Stimulated activated CD4-positive, alpha-beta T cell treated with anti-CD3 and anti-CD28 coated beads, Interleukin-12 subunit alpha, Interleukin-12 subunit beta, amount 100 ng/mL, for 48 hours (primary cell): ENCODE results near the gene BANK1.

Source experiments
- DNase-seq, 3 donors: peaks; one replicate each; pipeline ENCODE4 v3.0.0-alpha.2; 2020; ENCODE audit warnings: low read depth in 2 of 3, low spot score in 1 of 3

Gene BANK1

DNA sequence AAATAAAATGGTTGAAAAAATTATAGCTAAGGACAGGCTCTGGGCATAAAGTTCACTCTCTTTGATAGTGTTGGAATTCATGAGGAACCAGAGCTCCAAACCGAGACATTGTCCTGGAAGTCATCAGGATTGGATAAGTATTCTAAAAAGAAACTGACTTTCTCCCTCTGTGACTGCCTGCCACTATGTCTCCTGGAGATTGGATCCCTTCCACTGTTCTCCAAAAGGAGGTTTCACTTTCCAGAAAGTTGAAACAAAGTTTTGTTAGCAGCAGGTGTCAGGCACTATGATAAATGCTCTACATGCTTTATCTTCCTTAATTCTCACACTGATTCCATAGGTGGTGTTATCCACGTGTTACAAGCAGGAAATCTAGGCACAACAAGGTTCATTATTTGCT lies 16.8 kb downstream of the BANK1 start:
- DNase-seq: no peak

DNA sequence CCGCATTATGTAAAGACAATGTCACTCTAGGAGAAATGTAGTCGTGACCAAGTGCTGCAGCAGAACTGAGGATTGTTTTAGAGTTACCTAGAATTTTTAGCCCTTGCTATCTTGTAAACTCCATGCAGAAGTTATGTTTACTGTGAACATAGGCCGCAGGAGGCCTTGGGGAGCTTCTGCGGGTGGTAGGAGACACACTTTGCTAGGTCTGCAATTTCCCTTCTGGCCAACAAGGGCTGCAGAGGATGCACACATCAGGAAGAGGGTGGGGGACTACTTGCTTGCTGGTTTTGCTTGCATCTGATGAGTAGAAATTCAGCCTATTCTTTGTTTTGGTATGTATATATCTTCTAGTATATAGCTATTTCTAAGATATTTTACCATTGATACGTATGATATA lies 23.1 kb downstream of the BANK1 start:
- no peak for DNase-seq

DNA sequence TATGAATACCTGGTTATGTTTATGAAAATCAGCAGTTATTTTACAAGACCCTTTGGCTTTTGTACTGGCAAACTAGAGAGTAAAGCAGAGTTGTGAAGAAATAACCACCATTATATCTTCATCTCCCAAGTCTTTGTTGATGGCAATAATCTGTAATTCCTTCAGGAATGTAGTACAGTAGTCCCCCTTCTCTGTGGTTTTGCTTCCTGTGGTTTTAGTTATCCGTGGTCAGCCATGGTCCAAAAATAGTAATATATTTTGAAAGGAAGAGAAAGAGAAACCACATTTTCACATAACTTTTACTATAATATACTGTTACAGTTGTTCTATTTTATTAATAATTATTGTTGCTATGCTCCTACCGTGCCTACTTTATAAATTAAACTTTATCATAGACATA lies 27.8 kb downstream of the BANK1 start:
- DNase-seq: no peak

DNA sequence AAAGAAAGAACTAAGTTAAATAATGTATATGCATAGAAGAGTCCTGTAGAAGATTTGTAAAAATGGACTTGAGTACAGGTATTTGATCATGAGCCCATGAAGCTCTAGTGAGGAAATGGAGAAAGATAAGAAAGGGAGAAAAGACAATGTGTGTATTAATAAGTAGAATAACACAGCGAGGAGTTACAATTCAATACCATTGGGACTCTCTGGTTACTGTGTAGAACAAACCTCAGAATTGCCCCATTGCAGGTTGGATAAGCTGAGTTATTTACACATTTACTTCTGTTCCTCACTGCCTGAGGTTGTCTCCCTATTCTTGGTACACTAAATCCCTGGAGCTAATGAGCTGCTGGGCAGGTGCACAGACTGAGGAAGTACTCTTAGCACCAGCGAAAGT lies 33.3 kb downstream of the BANK1 start:
- DNase-seq: no peak

DNA sequence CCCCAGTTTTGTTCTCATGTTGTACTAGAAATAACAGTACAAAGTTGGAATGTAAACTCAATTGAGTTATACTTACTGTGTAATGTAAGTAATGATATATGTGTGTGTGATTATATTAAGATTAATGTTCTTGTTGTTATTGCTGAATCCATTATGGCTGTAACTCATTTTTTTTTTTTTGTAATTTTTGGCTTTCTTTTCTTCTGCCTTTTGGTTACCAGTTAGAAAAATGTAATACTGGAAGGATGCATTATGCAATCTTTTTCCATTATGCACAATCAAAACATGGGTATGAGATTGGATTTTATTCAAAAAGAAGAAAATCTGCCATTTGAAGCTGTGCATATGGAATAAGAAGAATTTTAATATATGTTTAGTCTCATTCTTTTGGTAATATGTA lies 34.0 kb downstream of the BANK1 start:
- DNase-seq: no peak

DNA sequence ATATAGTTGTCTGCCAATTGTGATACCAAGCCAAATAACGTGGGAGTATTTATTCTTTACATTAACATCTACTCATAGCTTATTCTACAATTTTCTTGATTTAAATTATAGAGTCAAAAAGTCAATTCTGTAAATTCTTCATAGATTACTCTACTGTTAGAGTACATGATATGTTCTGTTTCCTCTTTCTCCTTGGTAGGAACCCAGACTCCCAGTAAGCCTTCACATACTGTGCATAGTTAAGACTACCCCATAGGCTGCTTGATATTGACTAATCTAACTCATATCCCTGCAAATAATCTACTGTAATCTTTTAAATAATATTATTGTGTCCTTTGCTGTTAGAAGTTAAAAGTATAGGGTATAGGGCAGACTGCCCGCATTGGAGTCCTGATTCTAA lies 35.4 kb downstream of the BANK1 start:
- DNase-seq: no peak

DNA sequence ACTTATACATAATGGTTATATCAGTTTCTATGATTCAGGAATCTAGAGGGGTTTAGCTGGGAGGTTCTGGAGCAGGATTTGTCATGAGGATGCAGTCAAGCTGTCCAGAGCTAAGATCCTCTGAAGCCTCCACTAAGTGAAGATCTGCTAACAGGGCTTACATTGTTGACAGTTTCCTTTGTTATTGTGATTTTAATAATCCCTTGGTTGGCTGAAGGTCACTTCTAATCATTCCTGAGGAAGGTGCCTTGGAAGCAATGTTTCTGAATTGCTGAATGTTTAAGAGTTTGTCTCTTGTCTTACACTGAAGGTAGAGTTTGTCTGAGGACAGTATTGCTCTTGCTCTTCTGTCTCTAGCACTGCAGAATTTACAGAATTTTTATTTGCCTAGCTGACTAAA lies 41.3 kb downstream of the BANK1 start:
- DNase-seq: no peak

DNA sequence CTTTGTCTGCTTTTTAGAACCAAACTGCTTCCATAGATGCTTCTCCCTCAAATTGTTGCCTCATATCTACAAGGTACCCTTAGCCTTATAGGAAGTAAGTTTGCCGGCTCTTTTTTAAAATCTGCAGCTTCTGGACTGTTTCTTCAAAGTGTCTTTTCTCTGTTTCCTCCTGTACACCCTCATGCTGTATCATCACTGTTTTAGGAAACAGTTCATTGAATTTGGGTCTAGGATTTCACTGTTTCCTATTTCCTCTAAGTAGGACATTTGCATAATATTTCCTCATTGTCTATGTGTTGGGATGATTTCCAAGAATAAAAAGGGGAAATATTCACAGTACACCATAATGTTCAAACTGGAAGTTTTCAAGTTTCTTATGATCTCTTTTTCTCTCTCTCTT lies 43.0 kb downstream of the BANK1 start:
- DNase-seq: no peak

DNA sequence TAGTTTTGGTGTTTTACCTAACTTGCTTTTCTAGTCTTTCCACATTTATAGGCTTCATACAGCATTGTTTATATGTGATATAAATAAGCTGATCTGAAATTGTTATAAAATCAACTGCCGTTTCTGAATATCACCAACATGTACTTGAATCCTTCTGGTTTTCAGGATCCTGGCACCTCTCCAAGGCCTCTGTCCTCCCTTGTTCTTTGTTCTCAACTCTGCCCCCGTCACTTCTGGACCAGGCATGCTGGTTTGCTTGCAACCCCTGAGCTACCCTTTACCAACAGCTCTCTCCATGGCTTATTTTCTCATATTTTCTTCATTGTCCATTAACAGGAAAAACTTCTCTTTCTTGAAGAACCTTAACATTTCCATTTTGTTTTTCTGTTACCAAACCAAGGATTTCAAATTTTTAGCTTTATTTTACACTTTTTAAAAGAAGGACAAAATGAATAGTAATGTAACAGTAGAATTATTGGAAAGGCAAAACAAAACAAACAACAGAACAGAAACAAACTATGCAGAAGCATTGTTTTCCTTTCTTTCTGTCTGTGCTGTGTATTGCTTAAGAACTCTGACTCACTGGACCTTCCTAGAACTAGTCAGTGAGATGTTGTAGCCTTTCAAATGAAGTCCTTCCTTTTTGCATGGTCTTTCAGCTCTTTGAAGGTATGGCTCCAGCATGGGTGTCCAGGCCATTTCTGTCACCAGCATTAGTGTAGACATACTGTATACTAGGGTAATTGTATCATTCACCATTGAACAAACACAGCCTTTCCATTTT lies 44.8 kb downstream of the BANK1 start:
- no peak for DNase-seq

DNA sequence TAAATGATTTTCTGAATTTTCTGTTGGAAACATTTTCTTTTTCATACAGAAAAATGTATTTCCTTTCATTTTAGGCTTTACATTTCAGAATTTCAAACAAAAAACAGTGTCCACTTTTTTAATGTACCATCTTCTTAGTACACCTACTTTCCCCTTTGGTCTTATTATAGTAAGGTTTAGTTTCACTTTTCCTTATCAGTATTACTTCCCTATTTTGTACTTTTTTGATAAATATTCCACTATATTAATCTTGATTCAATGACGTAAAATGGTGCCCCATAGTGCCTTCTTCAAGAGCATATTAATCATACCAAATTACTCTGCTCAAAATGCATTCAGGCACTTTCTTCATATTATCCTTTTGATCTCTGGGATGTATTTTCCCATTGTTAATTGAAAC lies 52.5 kb downstream of the BANK1 start:
- DNase-seq: no peak

DNA sequence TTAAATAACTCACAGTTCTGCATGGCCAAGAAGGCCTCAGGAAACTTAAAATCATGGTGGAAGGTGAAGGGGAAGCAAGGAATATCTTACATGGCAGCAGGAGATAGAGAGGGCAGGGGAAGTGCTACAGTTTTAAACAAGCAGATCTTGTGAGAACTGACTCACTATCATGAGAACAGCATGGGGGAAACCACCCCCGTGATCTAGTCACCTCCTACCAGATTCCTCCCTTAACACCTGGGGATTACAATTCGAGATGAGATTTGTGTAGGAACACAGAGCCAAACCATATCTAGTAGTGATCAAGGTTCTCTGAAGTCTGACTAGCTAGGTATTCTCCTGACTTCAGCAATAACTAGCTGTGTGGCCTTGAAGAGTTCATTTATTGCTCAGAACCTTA lies 56.0 kb downstream of the BANK1 start:
- DNase-seq: no peak

DNA sequence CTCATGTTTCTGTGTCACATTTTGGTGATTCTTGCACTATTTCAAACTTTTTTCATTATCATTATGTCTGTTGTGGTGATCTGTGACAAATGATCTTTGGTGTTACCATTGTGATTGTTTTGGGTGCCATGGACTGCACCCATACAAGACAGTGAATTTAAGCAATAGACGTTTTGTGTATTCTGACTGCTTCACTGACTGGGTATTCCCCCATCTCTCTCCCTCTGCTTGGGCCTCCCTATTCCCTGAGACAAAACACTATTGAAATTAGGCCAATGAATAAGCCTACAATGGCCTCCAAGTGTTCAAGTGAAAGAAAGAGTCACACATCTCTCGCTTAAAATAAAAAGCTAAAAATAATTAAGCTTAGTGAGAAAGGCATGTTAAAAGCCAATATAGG lies 60.2 kb downstream of the BANK1 start:
- no peak for DNase-seq

DNA sequence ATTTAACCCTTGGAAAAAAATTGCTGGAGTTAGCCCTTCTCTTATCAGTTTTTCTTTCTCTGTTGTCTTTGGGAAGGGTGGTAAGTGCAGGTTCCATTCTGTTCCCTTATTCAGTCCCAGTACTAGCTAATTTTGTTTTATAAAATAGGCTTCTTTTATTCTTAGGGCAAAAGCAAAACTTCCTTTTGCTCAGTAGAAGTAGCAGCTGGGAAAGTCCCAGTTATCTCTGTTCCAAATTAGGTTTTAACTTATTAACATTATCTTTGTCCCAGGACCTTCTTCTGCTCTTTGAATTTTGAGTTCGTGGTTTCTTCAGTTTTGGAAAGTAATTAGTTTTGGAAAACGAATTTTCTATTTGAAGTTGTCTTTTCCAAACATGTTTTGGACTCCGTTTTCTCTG lies 61.1 kb downstream of the BANK1 start:
- DNase-seq: no peak

DNA sequence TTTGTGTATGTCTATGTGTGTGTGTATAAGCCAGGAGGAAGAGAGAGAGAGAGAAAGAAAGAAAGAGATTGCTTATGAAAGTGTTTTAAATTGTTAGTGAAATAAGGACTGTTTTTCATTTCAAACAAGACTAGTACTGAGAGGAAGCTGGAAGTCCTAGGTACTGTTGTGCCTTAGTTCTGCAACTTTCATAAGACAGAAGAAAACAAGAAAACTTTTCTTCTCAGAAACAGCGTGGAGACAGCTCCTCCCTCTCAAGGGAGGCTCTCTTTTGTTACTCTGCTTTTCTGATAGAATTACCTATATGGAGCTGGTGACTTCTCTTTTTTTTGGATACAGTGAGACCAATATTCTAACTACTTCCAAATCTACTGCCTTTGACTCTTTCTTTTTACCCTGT lies 62.5 kb downstream of the BANK1 start:
- DNase-seq: no peak

DNA sequence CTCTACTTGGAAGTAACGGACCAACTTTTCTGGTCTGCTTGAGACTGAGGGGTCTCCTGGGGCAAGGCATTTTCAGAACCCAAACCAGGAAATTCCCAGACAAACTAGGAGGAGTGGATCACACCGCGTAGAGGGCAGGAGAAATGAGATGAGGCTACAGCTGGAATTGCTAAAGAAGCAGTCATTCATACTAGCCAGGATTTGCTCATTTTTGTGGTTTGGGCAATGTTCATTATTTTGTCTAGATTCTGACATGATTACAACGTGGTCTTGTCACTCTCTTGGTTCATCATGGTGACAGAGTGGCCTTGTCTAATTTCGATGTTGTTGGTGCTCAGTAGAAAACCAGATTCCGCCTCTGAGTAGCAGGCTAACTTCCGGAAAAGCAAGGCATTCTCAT lies 63.2 kb downstream of the BANK1 start:
- DNase-seq: no peak

DNA sequence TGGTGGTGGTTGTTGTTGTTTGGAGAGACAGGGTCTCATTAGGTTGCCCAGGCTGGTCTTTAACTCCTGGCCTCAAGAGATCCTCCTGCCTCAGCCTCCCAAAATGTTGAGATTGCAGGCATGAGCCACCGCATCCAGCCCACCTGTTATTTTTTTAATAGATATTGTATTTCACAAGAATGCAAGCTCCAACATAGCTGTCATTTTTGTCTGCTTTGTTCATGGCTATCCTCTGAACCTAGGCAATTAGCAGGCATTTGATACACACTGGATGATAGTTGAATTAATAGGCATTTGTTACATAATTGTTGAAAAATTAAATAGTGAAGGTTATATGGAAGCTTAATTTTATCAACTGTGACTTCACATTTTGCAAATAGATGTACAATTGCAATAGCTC lies 64.7 kb downstream of the BANK1 start:
- no peak for DNase-seq

DNA sequence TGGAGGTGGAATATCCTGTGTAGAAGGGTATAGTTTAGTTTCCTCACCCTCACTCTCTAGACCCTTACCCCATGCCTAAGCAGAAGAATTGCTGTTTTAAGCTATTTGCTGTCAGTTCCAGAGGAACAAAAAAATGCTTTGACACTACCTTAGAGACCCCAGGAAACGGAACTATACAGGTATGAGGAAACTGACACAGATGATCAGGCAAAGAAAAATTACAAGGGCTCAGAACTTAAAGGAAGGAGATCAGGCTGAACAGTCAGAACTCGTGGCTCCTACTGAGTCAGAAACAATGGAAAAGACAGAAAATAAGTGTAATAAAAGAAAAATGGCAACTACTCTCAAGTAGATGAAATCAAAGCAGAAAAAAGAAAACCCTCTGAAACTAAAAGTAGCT lies 65.6 kb downstream of the BANK1 start:
- no peak for DNase-seq

DNA sequence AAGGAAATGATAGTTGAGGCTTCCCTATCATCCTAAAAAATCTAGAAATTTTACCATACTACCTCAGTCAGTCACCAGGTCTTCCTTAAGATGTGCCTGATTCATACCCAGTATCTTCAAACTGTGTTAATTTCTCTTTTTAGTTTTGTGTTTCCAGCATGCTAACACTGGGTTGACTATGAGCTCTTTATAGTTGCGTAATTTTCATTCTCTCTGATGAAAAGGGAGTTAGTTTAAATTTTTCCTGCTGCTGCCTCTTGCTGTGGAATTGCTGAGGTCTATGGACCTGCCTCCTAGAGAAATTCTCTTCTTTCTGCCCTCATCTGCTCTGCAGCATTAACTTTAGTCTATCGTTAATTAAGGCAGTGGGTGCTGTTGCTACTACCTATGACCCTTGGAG lies 66.6 kb downstream of the BANK1 start:
- DNase-seq: no peak

DNA sequence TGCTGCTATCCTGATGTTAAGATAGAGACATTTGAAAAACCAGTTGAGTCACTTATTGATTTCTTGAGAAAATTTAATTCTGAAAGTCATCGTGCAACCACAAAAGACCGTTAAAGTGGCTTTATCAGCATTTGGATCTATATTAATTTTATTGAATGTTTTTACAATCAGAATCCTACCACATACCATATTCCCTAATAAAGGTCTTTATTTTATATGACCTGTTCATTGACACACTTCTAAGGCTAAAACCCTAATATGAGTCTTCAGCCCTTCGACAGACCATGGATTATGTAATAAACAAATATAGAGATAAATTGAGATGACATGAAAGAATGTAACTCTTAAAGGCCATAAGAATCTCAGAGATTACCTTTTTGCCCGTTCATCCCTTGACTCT lies 68.1 kb downstream of the BANK1 start:
- DNase-seq: no peak

DNA sequence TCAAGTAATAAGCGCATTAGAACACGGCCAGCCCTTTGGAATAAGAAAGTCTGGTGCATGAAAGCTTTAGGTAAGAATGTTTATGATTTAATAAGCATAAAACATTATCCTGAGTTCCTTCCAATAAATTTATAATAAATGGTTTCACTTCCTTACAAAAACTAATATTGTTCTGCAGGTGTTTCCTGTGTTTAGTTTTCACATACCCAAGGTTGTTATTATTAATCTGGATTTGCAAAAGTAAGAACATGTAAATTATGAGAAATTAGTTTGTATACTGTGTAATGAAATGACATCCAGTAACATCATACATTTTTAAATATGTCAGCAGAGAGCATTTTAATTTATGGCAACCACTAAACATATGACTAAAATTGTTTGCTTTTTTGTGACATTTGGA lies 72.1 kb downstream of the BANK1 start:
- DNase-seq: no peak

DNA sequence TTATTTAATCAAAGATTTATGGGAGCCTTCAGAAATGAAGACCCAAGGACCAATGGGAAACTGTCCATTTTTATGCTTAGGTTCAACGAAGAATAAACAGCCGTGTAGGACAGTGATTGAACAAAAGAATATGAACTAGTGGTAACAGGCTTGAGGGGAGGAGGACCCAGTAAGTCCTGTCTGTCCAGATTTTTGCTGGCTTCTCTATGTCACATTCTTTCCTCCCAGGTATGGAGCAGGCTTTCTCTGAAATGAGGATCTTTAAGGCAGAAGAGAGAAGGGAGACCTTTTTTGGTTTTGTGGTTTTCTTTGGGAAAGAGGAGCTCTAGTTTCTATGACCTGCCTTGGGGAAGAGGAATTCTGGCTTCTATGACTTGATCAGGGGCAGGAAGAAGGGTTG lies 74.1 kb downstream of the BANK1 start:
- no peak for DNase-seq

DNA sequence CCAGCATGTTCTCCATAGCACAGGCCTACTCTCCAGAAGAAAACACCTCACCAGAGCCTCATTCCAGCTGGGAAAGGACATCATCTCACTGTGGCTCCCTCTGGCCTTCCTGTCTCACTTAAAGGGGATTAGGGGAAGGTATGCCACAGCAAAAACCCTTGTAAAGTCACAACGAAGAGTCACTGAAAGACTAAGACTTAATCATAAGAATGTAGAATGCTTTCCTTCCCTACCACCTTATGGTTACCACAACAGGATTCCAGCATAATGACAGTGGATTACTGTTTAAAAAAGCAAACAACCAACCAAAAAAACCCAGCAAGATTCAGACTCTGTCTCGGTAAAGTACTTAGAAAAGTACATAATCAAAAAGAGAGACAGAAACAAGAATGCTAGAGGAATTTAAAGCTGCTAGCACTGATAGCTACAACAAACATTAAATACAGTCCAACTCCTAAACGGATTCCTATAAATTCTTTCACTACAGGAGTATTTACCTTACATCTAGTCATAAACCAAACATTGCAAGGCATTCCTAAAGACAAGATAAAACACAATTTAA lies 75.1 kb downstream of the BANK1 start:
- DNase-seq: no peak

DNA sequence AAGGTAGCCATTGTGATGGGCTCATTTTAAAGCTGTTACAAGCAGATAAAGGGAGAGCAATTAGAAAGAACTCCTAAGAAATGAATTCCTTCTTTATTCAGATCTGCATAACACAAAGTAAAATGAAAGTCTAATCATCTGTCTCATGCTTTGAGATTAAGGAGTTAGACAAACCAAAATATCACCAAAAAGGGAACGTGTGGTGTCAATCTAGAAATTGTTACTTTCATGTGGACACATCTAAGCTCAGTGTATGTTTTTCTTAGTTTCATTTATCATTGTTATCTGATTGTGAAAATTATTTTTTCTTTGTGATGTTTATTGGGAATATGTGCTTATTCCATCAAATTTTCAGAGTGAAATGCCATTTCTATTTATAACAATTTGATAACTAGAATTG lies 80.3 kb downstream of the BANK1 start:
- no peak for DNase-seq
